GM10847 (cell line): Measurements from ENCODE around the gene NFIX.

Source experiments
- POLR2A ChIP-seq: IDR thresholded peaks from 2 replicates; pipeline ENCODE4 v1.6.1; 2011; ENCODE audit not compliant: insufficient read length; ENCODE audit errors: extremely low read depth

Gene NFIX

GRCh38 chr19:13033819-13034611, 38.7 kb downstream of the NFIX start:
- TF ChIP-seq POLR2A, result no peak

DNA sequence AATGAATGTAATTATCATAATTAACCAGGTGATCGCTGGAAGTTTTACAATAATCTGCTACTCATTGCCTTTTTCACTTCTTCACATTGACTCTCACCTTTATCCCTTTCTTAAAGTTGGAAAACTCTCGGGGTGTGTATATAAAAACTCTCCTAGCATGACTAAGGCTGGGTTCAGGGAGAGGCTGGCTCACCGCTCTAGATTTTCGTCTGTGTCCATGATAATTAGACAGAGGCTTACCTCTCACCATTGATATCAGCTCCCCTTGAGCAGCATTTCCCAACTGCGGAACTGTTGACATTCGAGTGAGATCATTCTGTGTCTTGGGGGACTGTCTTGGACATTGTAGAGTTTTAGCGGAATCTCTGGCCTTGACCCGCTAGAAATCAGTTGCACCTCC, 39.4 kb downstream of the NFIX start:
- no peak for TF ChIP-seq POLR2A

DNA sequence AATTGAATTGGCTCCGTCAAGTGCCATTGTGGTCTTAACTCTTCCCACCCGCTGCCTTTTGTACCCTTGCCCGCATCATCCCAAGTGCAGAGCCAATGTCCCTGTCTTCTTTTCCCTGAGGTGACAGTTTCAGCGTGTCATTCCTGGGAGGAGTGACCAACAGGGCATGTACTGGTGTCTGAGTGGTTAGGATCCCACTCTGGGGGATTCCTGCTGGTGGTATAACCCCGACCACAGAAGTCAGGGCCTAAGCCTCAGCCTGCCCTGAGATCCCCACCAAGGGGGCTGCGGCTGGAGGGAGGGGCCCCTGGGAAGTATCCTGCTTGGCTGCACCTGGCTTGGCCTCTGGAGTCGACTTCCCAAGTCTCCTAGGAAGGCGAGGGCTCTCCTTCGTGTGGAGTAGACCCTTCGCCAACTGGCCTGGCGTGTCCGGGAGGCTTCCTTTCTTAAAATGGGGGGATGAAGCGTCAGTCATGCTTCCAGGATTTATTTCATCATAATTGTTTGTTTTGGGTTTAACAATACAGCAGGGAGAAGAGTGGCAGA, 40.6 kb downstream of the NFIX start:
- TF ChIP-seq POLR2A, result no peak

- no peak for TF ChIP-seq POLR2A
Measured at GRCh38 chr19:13036366-13036976, 41.2 kb downstream of the NFIX start.

DNA sequence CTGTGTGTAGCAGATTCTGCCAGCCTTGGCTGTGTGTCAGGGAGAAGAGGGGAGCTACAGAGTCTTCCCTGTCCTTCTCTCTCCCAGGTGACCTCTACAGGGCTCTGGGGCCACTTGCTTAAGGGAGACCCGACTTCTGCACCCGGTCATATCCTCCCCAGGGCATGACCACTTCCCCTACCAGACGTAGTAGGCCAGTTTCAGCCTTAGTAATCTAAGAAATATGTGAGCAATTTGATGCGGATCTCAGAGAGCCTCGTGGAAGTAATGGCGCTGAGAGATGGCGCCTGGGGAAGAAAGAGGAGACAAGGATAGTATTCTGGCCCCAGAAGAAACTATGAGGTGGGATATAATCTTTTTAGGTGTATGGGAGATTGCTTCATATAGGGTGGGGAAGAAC, 41.9 kb downstream of the NFIX start:
- no peak for TF ChIP-seq POLR2A

- no peak for TF ChIP-seq POLR2A
Measured at GRCh38 chr19:13037731-13038130, 42.5 kb downstream of the NFIX start.

GRCh38 chr19:13038306-13039210, 43.3 kb downstream of the NFIX start:
- no peak for TF ChIP-seq POLR2A

- TF ChIP-seq POLR2A, result no peak
Measured at GRCh38 chr19:13039211-13039789, 44.0 kb downstream of the NFIX start.

- TF ChIP-seq POLR2A, result no peak
Measured at GRCh38 chr19:13040232-13040947, 45.1 kb downstream of the NFIX start.

DNA sequence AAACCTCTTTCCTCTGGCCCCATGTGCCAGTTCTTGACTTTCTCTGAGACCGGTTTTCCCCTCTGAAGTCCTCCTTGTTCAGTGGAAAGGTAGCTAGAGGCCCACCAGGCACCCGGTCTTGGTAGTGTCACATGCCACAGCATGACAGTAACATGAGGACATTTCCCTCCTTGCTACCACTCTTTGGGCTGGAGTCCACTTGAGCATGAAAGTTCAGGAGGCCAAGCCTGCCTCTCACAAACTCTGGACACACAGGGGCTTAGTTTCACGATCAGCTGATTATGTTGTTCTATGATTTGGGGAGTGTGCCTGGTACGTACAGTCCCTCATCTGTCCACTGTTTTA, 45.6 kb downstream of the NFIX start:
- no peak for TF ChIP-seq POLR2A

GRCh38 chr19:13042443-13043130, 47.3 kb downstream of the NFIX start:
- no peak for TF ChIP-seq POLR2A

DNA sequence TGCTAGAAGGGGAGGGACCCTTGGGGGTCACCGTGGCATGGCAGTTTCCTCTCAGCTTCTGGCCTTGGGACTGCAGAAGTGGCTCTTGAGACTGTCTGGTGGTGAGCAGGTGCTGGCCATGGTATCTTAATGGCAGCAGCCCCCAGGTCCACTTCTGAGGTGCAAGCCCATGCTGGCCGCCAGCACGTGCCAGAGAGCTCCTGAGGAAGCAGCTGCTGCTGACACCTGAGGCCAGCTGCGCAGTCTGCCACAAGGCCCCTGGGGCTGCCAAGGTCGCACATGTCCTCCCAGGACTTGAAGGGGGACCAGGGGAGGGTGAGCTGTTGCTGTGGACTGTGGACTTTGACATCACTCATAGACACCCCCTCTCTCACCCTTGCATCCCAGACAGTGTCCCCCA, 48.0 kb downstream of the NFIX start:
- no peak for TF ChIP-seq POLR2A

DNA sequence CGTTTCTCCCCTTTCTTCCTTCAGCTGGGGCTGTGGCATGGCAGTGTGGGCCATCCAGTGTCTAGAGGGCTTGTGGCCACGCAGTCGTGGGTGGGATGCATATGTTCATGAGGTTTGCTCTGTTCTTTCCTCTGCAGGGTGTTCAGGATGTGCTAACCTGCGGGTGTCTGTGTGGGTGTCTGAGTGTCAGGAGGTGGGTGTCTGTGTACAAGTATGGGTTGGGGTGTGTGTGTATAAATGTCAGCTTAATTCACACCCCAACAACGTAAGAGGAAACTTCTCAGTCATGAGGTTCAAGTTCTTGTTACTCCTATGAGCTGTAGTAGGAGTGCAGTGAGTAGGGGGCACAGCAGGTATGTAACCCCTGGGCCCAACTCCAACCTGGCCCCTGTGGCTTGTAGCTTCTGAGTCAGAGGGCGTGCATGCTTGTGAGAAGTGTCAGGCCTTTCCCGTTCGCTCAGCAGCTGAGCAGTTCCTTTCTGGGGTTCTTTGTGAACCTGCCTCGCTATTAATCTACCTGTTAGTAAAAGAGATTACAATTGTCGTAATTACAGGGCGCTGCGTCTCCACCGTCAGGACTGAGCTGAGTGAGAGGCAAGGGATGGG, 49.1 kb downstream of the NFIX start:
- no peak for TF ChIP-seq POLR2A

DNA sequence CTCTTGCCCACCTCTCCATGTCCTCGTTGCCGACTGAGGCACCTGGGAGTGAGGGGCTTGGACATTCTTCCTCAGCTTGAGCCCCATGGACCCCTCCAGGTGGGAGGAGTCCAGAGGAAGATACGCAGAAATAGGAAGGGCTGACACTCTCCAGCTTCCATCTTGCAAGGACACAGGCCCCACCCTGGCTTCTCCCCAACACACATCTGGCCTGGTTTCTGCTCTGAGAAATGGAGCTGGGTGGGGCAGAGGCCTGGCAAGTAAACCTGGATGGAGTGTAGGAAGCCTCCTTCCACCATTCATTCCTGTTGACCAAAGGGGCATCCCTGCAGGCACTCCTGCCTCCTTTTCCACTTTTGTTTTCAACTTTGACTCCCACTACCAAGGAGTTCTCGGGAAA, 50.5 kb downstream of the NFIX start:
- TF ChIP-seq POLR2A, result no peak
